Activated CD4-positive, CD25-positive, alpha-beta regulatory T cell treated with anti-CD3 and anti-CD28 coated beads, Interleukin-2, amount 50 U/mL, for 16 hours (primary cell): ENCODE data around the gene IQCH.
"Not testable (repeated sequence)": the region's sequence is repeated elsewhere in the genome, so short reads cannot be mapped to it uniquely, and the experiment has no call there.

Source experiments
- DNase-seq: peaks from one replicate; pipeline ENCODE4 v3.0.0-alpha.2; 2020; ENCODE audit warnings: low read depth, low spot score

IQCH gene

DNA sequence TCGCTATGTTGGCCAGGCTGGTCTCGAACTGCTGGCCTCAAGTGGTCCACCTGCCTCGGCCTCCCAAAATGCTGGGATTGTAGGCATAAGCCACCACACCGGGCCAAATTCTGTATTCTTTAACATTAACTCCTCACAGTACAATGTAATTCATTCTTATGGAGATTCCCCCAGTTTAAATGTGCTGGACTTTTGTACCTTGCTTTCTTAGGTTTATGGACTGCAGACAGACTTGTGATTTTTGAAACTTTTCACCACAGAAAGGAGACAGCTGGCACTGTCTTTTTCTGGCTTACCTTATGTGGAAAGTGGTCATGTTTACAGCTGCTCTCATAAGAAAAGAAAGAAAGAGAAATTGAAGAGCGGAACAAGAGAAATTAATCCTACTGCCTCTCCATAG, 103.8 kb downstream of the IQCH start:
- DNase-seq = no peak

- DNase-seq = no peak
Observed at GRCh38 chr15:67358812-67359211, 104.2 kb downstream of the IQCH start.

GRCh38 chr15:67359431-67360079, 105.0 kb downstream of the IQCH start:
- no peak for DNase-seq

- DNase-seq = no peak
Observed at GRCh38 chr15:67361100-67361499, 106.5 kb downstream of the IQCH start.

- not testable (repeated sequence) for DNase-seq
Observed at GRCh38 chr15:67363712-67364111, 109.1 kb downstream of the IQCH start.

- DNase-seq = no peak
Observed at GRCh38 chr15:67365994-67366393, 111.4 kb downstream of the IQCH start.

- DNase-seq = no peak
Observed at GRCh38 chr15:67366904-67367303, 112.3 kb downstream of the IQCH start.

DNA sequence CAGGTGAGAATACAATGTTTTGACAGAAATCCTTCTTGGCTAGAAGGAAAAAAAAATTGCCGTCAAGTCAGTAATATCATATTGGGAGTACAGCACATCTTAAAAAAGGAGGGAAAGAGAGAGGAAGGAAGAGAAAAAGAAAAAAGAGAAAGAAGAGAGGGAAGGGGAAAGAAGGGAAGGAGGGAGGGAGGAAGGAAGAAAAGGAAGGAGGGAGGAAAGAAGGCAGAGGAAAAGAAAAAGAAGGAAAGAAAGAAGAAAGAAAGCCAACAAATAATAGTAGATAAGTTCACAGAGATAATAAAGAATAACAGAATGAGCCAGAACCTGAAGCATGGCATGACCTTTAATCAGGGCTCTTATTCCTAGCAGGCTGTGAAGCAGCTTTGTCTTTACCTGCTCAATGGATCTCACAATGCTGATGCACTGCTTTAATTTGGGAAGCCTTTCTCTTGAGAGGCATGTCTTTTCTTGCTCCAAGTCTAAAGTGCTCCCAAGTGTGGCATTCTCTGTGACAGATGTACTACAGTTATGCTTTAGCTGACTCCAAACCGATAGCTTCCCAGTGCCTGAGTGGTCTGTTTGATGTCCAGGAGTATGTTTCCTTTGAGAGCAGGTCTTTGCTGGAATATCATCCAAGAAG, 114.9 kb downstream of the IQCH start:
- no peak for DNase-seq

DNA sequence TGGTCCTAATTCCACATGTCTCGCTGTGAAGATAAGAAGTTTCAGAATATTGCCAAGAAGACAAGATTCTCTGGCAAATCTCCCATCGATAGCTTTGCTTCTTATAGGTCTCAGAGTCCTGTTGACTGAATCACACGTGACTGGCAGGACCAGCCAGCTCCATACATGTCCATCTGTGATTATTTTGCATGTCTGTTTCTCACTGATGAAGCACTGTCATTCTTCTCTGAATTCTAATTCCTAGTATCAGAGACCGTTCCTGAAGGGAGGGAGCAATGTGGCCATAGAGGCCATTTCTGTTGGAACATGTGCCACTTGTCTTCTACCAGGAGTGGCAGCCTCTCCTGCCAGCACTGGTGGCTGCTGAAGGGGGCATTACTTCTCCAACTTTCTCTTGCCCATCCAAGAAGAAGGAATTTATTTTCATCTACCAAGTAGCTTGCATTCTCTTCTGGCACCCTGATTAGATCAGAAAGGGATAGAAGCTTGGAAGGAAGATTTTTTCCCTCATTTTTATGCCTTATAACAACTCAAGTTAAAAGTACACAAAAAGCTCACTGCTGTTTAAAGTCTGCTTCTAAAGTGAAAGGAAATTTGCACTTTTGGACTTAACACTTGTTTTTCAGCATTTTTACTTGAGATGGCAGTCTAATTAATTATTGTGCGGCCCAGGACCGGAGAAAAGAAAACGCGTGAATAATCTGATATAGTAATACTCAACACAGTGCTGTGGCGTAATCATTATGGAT, 115.8 kb downstream of the IQCH start:
- no peak for DNase-seq

GRCh38 chr15:67372543-67372942, 118.0 kb downstream of the IQCH start:
- DNase-seq = no peak

- DNase-seq = no peak
Observed at GRCh38 chr15:67372986-67373675, 118.5 kb downstream of the IQCH start.

- no peak for DNase-seq
Observed at GRCh38 chr15:67373971-67374370, 119.4 kb downstream of the IQCH start.

GRCh38 chr15:67379530-67379929, 124.9 kb downstream of the IQCH start:
- DNase-seq = no peak

- no peak for DNase-seq
Observed at GRCh38 chr15:67380921-67381320, 126.3 kb downstream of the IQCH start.

- no peak for DNase-seq
Observed at GRCh38 chr15:67381416-67382045, 126.9 kb downstream of the IQCH start.

- DNase-seq = no peak
Observed at GRCh38 chr15:67382723-67383122, 128.1 kb downstream of the IQCH start.

GRCh38 chr15:67383899-67384298, 129.3 kb downstream of the IQCH start:
- no peak for DNase-seq

DNA sequence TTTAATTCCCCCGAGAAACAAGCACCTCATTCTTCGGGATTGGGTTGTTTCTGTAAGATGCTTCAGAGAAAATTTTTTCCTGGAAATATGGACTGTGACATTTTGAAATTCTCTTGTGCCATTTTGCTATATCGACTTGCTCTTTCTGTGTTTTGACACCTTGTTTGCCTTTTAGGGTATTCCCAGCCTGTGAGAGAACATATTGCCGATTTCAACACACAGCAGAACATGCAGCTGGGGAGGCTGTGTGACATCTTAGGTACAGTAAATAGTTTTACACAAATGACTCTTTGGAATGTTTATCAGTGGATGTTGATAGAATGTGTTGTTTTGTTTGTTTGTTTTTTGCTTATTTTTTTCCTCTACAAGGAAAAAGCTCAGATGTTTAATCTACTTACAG, 130.2 kb downstream of the IQCH start:
- no peak for DNase-seq

GRCh38 chr15:67385971-67386370, 131.4 kb downstream of the IQCH start:
- DNase-seq = no peak

DNA sequence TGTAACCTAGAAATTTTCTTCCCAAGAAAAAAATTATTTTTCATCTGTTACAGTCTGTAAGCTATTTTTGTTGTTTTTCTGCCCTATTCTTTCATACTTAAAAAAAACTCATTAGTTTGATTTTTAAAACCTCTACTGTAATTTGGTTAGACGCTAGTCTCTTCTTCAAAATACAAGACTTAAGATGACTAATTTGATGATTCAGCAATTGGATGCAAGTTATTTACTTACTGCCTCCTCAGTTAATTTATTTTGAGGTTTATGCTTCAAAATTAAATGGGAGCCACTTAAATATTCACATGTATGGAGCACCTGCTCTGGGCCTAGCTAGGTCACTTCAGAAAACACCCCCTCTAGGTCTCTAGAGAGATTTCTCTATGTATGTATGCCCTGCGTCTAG, 132.4 kb downstream of the IQCH start:
- DNase-seq = no peak

DNA sequence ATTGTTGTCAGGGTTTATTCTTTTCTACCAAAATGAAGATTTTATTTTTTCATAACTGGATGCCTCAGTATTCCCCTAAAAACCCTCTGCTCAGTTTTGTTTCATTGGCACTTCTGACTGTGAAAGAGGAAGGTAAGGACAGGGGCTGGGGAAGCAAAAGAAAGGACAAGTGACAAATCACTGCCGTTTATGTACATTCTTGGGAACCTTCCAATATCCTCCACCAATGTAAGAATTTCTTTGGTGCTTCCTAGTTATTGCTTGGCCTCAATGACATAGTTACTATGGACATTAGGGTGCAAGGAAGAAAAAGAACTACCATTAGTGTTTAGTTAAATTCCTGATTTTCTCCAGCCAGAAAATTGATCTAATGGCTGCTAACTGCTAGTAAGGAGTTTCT, 135.4 kb downstream of the IQCH start:
- DNase-seq = no peak
